Measurements from ENCODE around the gene NAXD.

GRCh38 chr13:110629735-110630134 is 14.4 kb downstream of the NAXD start:
- TF ChIP-seq CTCF (conservative IDR thresholded peaks at IDR 0.05; ENCODE audit: low read depth in 2 of 2) (no peak), POLR2AphosphoS5 (IDR thresholded peaks at IDR 0.05; ENCODE audit: low read depth) (no peak), EZH2 (IDR thresholded peaks at IDR 0.05; ENCODE audit: low read depth, unreplicated experiment) (no peak), STAT1 (IDR thresholded peaks at IDR 0.05; ENCODE audit: unreplicated experiment) (no peak), NANOG (IDR thresholded peaks at IDR 0.05; ENCODE audit: borderline replicate concordance) (no peak), EZH2phosphoT487 (IDR thresholded peaks at IDR 0.05; ENCODE audit: unreplicated experiment) (no peak), REST (IDR thresholded peaks at IDR 0.05; ENCODE audit: unreplicated experiment) (no peak)

All from GM23338 (cell line).